Stimulated activated naive CD8-positive, alpha-beta T cell treated with anti-CD3 and anti-CD28 coated beads, Interleukin-15, Interleukin-2, amounts not matched to agents 100 U/mL and 50 U/mL, for 24 hours (primary cell): ENCODE data around the gene IRF2BP1.

Source experiments
- ATAC-seq: fragments of 150-1000 bp; cut with Tn5 transposase; one replicate; pipeline ENCODE4 v1.10.0; 2021
- DNase-seq: peaks from one replicate; pipeline ENCODE4 v3.0.0; 2021

IRF2BP1 gene, protein sequence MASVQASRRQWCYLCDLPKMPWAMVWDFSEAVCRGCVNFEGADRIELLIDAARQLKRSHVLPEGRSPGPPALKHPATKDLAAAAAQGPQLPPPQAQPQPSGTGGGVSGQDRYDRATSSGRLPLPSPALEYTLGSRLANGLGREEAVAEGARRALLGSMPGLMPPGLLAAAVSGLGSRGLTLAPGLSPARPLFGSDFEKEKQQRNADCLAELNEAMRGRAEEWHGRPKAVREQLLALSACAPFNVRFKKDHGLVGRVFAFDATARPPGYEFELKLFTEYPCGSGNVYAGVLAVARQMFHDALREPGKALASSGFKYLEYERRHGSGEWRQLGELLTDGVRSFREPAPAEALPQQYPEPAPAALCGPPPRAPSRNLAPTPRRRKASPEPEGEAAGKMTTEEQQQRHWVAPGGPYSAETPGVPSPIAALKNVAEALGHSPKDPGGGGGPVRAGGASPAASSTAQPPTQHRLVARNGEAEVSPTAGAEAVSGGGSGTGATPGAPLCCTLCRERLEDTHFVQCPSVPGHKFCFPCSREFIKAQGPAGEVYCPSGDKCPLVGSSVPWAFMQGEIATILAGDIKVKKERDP

DNA sequence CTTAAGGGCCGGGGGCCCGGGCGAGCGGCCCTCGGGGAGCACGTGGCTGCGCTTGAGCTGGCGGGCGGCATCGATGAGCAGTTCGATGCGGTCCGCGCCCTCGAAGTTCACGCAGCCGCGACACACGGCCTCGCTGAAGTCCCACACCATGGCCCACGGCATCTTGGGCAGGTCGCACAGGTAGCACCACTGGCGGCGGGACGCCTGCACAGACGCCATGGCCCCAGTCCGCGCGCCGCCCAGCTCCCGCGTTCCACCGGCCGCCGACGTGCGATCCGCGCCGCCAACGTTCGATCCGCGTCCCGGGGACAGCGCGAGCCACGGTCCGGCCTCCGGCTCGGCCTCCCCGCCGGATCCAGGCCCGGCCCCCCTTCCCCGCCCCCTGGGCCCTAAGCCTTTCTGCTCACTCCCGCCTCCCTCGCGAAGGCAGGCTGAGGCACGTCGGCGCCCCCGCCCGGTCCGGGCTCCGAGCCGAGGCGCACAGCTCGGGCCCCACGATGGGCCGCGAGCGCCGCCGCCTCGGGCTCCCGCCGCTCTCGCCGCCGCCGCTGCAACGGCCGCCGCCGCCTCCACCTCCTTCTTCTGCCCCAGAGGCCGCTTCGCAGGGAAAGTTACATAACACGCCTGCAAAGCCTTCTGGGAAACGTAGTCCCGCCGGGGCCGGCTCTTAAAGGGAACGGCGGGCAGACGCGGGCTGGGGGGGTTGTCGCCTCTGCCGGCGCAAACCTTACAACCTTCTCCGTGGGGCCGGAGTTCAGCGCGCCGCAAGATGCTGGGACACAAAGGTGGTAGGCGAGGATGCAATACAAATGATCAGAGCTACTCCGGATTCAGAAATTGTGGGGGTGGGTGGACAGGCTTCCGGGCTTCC is at the start of gene IRF2BP1:
Gene IRF2BP1 (minus strand): TSS at position 586 of the 871 bp plus-strand sequence. CDS start 367 bp downstream, at position 219.
- ATAC-seq (peak; percentile 69), DNase-seq (peak; percentile 88)

DNA sequence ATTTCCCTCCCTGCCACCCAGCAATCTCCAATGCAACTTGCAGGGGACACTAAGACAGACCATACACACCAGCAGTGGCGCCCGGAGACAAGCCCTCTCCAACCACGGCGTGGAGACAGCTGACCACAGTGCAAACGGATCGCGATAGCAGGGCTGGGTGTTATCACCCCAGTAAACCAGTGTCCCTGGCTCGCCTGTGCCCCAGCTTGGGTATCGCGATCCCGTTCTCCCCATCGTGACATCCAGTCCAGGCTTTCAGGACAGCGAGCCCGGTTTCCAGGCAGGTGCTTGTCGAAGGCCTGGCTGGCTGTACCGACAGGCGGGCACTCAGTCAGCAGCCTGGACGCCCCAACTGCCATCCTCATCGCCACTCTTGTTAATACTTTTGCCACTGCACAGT is 49.3 kb upstream of the IRF2BP1 start:
- ATAC-seq: no peak

DNA sequence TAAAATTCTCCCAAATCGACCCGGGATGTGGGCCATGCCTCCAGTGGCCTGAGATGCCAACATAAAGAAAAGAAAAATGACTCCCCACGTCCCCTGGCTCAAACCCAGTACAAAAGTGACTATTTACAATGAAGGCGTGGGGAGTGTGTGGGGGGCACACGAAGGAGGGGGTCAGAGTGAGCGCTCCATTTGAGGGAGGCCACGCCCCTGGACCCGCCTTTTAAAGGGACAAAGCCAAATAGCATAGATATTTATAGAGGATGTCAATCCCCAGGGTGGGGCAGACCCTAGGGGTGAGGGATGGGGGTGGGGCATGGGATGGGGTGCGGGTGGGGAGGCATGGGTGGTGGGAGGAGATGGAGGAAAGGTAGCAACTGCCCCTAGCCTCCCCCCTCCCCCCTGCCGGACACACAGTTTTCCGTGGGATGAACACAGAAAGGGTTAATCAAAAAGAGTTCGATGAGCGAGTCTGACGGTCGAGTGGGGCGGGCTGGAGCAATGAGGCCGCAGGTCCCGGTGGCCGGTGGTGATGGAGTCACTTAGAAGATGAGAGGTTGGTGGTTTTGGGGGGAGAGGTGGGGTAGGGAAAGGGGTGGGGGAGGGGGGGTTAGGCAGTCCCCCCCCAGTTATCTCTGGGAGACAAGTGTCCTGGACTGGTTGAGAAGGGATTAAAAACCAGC is 48.8 kb upstream of the IRF2BP1 start:
- no peak for ATAC-seq
- no peak for DNase-seq

More for the DNA sequence above, 49.3 kb upstream of the IRF2BP1 start:
- no peak for DNase-seq

DNA sequence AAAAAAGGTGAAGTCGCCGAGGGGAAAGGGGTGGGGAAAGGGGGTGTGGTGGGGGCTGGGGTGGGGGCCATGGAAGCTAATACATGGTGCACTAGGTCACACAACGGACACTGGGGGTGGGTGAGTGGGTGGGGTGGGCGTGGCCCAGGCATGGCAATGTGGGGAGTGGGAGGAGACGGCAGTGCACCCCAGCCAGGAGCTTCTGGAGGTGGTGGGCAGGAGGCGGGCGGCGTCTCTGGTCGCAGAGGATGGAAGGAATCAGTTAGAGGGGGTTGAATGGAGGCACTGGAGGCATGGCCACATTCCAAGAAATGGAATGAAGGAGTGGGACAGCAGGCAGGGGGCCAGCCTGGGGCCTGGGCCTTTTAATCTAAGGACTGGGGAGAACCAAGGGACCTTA is 47.8 kb upstream of the IRF2BP1 start:
- DNase-seq: no peak
- ATAC-seq: no peak

DNA sequence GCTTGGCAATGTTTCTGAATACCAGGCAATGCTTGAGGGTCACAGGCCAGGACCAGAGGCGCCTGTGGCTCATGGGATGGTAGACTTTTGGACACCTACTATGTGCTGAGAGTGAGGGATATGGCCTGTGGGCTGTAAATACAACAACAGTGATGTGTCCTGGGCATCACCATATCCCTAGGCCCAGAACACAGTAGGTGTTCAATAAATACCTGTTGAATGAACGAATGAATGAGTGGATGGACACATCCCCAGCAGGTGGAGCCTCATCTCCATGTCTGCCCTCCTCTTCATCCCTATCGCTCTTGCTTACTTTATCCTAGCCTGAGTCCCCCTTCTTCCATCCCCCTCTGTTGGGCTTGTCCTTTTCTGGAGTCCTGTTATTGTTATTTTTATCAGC is 45.1 kb upstream of the IRF2BP1 start:
- DNase-seq (no peak), ATAC-seq (no peak)

DNA sequence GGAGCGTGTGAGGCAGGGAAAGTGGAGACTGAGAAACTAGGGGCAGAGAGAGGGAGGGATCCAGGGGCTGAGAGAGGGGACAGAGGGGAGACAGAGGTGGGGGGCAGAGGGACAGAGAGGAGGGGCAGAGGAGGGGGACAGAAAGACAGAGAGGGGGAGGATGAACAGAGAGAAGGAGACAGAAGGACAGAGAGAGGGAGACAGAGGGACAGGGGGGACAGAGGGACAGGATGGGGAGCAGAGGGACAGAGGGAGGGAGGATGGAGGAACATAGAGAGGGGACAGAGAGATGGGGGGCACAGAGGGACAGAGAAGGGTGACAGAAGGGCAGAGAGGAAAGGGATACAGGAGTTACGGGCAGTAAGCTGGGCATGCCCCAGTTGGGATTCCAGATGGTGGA is 43.3 kb upstream of the IRF2BP1 start:
- no peak for ATAC-seq
- no peak for DNase-seq

DNA sequence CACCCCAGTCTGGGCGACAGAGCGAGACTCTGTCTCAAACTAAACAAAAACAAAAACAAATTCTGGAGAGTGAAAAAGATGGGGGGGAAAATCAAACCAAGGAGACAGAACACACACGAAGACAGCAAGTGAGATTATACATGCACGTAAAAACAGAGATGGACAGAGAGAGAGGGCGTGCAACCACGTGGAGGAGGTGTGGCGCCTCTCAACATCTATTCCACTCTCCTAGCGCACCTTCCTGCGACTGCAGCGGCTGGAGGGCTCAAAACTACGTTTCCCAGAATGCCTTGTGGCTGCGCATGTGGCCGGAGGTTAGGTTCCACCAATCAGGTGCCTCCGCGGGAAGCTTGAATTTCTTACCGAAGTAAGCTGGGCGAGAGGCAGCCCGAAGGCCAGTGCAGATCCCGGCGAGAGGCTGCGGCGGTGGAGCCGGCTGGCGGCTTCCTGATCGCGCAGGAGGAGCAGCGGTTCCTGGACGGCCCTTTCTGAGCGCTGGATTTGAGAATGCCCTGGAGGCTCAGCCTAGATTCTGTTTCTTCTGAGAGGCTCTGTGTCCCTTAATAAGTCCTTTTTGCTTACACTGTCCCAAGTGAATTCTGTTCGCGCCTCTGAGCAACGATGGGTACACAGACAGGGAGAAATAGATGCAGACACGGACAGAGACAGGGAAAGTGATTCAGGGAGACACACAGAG is 41.8 kb upstream of the IRF2BP1 start:
- DNase-seq (peak; percentile 85), ATAC-seq (peak; percentile 97)

DNA sequence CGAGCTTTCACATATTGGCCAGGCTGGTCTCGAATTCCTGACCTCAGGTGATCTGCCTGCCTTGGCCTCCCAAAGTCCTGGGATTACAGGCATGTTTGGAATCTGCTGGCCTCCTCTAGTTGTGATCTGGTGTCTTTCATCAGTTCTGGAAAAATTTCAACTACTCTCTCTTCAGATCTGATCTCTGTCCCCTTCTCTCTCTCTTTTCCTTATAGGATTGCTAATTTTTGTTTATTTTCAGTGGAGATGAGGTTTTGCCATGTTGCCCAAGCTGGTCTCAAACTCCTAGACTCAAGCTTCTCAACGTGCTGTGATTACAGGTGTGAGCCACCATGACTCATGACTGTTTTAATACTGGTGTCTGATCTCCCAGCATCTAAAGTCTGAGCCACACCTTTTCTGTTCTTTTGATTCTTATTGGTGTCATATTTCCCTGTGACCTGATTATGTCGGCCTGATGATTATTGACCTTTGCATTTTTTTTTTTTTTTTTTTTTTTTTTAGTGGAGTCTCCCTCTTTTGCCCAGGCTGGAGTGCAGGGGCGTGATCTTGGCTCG is 39.0 kb upstream of the IRF2BP1 start:
- DNase-seq (no peak), ATAC-seq (no peak)

DNA sequence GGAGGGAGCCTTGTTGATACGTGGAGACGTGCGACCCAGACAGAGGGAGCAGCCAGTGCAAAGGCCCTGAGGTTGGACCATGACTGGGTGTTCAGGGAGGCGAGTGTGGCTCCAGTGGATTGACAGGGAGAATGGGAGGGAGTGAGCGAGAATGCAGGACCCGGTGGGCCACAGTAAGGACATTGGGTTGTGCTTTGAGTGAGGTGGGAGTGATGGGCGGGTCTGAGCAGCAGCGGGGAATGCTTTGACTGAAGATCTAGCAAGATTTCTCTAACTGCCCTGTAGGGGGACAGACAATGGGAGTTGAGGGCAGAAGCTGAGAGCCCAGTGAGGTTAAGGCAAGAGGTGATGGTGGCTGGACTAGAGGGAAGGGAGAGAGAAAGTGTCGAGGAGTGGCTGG is 36.3 kb upstream of the IRF2BP1 start:
- DNase-seq: no peak
- peak; percentile 35 for ATAC-seq

DNA sequence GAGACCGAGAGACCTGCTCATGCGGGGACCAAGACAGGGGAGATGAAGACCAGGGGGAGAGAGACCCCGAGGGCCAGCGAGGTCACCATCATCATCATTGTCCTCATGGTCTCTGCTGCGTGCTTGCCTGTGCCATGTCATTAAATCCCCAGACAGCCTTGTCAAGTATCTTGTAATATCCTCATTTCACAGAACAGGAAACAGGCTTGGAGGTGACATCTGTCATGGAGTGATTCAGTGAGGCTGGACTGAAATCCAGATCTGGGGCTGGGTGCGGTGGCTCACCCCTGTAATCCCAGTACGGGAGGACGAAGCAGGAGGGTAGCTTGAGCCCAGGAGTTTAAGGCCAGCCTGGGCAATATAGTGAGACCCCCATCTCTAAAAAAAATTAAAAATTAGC is 34.5 kb upstream of the IRF2BP1 start:
- DNase-seq: no peak
- ATAC-seq: peak; percentile 33

DNA sequence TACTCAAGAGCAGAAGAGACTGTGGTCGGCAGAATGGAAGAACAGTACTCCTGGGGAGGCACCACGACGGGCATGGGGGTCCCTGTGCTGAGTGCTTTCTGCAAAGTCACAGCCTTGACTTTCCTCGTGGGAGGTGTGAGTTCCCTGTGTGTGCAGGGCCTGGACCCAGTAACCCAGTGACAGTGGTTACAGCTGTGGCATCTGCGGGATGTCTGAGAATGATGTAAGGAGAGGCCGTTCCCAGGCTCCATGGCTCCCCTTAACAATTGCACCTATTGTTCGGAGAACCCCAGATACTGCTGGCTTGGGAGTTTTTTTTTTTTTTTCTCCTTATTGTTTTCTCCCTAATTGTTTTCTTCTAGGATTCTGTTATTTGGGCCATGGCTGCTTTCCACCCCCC is 33.7 kb upstream of the IRF2BP1 start:
- peak; percentile 14 for ATAC-seq
- no peak for DNase-seq

DNA sequence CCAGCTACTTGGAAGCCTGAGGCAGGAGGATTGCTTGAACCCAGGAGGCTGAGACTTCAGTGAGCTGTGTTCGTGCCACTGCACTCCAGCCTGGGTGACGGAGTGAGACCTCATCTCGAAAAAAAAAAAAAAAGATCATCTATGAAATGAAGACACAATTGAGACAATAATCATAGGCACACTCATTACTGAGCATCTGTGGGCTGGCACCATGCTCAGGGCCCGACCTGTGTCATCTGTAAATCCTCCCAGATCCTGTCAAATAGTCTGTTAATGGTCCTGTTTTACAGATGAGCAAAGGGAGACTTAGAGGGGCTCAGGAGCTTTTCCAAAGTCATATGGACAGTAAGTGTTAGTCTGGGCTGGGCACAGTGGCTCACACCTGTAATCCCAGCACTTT is 32.8 kb upstream of the IRF2BP1 start:
- no peak for ATAC-seq
- DNase-seq: no peak

DNA sequence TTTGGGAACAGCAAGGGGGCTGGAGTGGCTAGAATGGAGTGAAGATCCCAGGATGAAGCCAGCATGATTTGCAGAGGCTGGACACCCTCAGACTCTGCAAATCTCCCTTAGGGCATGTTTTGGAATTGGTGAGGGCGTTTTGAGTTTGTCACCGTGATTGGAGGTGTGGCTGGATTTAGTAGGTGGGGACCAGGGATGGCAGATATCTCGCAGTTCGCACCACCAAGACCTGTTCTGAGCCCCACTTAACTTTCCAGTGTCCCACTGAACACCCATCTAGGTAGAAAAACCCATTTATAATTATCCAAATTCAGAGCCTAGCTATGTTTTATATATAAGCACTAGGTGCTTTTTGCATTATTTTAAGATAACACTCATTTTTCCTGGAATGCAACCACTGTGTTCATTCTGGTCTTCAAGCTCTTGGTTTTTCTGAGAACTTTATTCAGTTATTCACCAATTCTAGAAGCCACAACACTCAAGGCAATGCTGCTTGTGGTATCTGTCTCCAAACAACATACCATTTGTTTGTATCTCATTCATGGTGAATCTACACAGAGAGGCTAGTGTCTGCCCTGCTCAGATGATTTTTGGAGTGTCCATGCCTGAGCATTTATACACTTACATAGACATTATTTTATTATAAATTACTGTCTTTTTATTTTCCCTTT is 31.6 kb upstream of the IRF2BP1 start:
- peak; percentile 38 for ATAC-seq
- no peak for DNase-seq

DNA sequence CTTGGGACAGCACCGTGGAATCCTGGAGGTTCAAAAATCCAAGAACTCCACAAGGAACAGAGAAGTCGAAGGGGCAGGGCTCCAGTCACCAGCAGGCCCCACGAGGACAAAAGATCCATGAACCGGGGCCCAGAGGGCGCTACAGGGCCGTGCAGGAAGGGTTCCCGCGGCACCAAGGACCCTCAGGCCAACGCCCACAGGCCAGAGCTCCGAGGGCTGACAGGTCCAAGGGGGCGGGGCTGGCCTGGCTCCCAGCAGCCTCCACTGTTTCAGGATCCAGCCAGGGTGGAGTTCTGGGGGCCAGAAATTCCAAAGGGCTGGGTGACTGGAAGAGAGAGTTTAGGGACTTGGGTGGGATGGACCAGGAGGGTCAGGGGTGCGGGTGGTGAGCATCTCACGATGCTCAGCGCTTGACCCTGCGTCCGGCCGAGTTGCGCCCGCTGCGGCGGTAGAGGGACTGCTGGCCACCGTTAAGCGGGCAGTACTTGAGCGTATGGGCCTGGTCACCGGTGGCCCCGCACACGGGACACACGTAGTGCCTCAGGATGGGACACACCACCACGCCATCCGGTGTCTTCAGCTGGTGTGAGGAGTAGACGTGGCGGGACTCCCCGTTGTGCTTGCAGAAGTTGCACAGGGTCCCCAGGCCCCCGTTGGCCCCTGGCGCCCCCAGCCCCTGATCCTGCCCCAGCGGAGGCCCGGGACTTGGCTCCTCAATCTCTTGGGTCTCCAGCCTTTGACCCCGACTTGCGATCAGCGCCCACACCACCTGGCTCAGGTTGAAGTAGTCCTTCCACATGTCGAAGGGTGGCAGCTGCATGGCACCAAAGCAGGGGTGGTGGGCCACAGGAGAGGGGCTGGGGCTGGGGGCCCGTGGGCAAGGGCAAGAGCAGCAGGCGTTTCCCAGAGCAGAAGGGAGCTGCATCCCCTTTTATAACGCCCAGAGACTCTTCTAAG is 28.2 kb upstream of the IRF2BP1 start, which contains the start of gene NANOS2:
Gene NANOS2 (minus strand): TSS at position 905 of the 957 bp plus-strand sequence. CDS start 85 bp downstream, at position 820.
- ATAC-seq (no peak), DNase-seq (peak; percentile 14)

DNA sequence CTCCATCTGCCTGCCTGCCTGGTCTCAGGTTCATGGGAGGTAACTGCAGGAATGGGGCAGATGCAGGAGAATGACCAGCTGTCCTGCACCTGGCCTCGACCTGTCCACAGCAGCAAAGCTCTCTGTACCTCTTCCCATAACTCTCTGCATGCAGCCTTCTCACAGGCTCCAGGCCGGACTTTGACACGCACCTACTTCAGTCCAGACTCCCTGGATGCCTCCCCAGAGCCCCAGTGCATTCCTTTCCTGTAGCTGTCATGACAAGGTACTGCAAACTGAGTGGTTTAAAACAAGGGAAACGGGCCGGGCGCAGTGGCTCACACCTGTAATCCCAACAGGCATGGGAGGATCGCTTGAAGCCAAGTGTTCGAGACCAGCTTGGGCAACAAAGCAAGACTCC is 25.4 kb upstream of the IRF2BP1 start:
- DNase-seq (no peak), ATAC-seq (no peak)

DNA sequence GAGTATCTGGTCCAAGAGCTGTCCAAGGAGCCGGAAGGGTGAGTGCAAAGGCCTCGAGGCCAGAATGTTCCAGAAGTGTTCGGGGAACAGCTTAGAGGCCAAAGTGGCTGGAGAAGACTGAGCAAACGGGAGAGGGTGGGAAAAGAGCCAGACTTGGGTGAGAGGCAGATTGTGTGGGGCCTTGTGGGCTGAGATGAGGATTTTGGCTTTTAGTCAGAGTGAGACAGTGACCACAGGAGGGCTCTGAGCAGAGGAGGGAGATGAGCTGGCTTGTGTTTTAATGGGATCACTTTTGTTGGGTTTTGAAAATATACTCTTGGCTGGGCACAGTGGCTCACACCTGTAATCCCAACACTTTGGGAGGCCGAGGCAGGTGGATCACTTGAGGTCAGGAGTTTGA is 23.0 kb upstream of the IRF2BP1 start:
- ATAC-seq (no peak), DNase-seq (no peak)

DNA sequence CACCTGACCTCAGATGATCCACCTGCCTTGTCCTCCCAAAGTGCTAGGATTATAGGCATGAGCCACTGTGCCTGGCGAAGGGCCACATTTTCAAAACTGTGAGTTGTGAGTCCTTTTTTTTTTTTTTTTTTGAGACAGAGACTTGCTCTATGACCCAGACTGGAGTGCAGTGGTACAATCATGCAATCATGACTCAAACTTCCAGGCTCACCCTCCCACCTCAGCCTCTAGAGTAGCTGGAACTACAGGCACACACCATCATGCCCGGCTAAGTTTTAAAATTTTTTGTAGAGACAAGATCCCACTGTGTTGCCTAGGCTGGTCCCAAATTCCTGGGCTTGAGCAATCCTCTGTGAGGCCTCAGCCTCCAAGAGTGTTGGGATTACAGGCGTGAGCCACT is 20.3 kb upstream of the IRF2BP1 start:
- DNase-seq: no peak
- ATAC-seq: no peak

DNA sequence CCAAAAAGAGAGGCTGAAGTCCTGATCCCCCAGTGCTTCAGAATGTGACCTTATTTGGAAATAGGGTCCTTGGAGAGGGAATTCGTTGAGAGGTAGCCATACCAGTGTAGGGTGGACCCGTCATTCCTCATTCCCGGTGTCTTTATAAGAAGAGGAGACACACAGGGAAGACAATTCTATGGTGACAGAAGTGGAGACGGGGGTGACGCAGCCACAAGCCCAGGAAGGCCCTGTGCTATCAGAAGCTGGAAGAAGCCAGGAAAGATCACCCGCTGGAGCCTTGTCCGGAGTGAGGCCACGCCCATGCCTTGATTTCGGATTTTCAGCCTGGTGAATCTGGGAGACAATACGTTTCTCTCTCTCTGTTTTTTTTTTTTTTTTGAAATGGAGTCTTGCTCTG is 19.1 kb upstream of the IRF2BP1 start:
- ATAC-seq: no peak
- no peak for DNase-seq
